Stimulated activated CD4-positive, alpha-beta T cell treated with anti-CD3 and anti-CD28 coated beads, Interleukin-15, amount 100 ng/mL, for 1 hour (primary cell): Measurements from ENCODE around the gene PRRC2C.
"Not testable (repeated sequence)": the region's sequence is repeated elsewhere in the genome, so short reads cannot be mapped to it uniquely, and the experiment has no call there.

Experiments used
- DNase-seq, 2 donors: peaks; one replicate each; pipeline ENCODE4 v3.0.0-alpha.2; 2020; ENCODE audit warnings: low read depth in 1 of 2, low spot score in 1 of 2

The PRRC2C gene

DNA sequence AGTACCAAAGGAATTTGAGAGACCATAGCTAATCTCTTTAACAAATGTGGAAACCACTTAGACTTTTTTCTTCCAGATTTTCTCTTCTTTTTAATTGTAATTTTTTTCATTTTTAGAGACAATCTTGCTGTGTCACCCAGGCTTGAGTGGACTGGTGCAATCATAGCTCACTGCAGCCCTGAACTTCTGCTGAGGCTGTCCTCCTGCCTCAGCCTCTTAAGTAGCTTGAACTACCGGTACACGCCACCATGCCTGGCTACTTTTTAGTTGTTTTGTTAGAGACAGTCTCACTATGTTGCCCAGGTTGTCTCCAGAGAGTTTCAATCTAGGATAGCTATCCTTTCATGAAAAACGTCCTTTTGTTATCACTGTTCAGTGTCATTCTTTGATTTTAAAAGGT lies 15.0 kb downstream of the PRRC2C start:
- no peak for DNase-seq

DNA sequence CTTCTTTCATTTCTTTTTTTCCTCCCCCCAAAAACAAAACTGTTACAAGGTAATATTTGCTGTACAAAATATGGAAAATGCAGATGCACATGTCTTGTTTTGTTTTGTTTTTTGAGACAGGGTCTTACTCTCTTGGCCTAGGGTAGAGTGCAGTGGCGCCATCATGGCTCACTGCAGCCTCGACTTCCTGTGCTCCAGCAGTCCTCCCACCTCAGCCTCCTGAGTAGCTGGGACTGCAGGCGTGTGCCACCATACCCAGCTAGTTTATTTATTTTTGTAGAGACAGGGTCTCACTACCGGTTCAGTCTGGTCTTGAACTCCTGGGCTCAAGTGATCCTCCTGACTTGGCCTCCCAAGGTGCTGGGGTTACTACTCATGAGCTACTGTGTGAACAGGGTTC lies 15.5 kb downstream of the PRRC2C start:
- DNase-seq, result no peak

DNA sequence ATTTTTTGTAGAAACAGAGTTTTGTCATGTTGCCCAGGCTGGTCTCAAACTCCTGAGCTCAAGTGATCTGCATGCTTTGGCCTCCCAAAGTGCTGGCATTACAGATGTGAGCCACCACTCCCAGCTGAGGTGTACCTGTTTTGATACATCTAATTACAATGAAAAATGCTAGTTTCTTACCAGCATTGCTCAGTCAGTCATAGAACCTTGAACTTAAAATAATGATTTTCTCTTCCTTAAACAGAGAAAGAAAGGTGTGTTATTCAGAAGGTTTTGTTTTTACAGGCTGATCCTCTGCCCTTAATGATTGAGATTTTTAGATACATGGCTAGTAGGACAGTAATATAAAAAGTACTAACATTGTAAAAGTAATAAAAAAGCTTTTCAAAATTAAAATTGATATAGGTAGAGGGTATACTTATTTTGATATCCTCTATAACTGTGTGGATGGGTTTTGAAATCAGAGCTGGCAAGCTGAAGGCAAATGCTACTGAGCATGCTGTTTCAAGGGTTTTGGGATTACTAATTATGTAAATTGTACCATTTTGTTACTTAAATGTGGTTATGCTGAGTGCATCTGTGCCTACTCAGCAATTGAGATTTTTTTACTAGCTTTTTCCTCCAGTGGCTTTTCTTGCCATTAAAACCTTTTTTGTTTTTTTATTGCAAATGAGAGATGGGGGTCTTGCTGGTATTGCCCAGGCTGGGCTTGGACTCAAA lies 16.1 kb downstream of the PRRC2C start:
- DNase-seq, result no peak

DNA sequence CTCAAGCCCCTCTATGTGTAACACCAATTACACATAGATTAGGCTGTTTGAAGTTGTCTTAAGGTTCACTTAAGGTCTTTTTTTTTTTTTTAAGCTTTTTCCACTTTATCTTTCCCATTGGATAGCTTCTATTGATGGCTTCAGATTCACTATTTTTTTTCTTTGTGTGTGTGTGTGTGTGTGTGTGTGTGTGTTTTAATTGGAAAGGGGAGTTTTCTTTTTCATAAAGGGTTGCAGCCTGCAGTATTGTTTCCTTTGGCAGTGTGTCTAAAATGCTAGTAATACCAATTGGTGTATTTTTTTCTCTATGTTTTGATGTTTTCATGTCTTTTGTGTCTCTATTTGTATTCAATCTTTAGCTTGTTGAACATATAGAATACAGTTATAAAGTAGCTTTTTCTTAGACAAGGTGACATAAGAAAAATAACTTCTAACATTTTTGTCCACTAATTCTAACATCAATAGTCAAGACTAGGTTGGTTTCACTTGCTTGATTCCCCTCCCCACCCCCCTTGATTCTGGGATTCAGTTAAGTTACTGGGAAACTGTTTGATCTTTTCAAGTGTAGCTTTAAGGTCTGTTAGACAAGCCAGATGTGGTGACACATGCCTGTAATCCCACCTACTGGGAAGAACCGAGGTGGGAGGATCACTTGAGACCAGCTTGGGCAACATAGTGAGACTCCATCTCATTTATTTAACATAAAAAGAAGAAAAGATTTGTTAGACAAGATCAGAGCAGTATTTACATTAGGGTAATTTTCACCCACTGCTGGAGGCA lies 21.4 kb downstream of the PRRC2C start:
- DNase-seq, result no peak

DNA sequence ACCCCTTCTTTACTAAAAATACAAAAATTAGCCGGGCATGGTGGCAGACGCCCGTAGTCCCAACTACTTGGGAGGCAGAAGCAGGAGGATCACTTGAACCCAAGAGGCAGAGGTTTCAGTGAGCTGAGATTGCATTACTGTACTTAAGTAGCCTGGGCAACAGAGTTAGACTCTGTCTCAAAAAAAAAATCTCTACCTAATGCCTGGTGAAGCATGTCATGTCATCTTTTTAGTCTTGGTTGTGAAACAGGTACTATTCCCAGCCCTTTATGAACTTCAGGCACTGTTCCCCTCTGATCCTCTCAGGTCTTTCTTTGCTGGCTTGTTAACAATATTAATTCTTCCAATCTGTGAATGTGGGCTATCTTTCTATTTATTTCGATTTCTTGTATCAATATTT lies 22.1 kb downstream of the PRRC2C start:
- no peak for DNase-seq

DNA sequence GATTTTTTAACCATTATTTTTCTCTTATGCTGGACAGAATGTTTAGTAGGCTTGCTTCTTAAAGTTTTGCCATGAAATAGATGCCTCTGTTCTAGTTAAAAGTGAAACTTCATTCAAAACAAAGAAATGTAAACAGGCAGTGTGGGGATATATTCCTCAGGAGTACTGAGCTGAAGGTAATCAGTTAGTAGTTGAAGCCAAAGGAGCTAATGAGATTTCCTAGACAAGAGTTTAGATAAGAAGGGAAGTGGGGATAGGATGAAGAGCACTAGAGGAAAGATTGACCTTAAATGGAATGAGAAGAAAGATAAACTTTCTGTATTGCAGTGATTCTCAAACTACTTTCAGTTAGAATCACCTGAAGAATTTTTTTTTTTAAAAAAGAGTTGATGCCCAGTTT lies 23.9 kb downstream of the PRRC2C start:
- DNase-seq, result no peak

DNA sequence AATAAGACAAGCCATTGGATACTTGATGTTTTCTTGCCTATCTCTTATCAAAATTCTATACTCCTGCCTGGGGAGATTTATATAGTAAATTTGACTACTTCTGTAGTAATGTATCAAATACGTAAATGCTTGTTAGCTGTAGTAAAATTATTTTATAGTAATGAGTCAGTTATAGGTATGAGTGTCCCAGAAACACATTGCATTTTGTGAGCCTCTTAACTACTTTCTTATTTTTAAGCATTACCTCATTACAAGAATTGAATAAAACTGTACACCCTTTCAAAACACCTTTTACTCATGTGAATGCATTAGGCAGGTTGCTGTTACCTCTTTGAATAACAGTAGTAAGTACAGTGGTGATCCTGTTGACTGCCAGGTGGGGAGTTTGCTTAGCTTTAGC lies 28.4 kb downstream of the PRRC2C start:
- DNase-seq, result no peak

DNA sequence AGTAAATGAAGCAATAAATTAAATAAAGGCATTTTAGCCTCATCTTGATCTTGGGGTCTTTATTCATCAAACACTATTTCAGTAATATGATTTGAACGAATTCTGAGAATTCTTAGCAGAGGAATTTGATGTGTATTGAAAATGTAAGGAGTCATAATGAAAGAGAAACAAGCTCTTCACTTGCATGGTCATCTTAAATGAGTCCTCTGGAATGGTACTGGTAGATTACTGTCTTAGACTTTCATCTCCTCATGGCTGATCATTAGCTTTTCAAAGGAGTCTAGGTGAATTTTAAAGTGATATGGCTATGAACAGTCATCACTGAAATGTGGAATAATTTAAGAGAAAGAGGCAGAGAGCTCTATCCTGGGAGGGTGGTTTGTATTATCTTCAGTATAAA lies 30.0 kb downstream of the PRRC2C start:
- DNase-seq, result no peak

DNA sequence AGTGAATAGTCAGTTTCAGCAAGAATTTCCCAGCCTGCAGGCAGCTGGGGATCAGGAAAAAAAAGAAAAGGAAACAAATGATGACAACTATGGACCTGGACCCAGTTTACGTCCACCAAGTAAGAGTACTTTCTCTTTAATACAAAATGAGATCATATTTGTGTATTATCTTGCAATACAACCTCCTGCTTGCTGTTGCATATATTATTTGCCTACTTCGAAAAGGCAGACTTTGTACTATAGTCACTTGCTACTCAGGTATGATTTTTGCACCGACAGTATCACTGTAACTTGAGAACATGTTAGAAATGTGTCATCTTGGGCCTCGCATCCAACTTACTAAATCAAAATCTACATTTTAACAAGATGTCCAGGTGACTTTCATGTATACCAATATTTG lies 30.4 kb downstream of the PRRC2C start:
- DNase-seq, result no peak

DNA sequence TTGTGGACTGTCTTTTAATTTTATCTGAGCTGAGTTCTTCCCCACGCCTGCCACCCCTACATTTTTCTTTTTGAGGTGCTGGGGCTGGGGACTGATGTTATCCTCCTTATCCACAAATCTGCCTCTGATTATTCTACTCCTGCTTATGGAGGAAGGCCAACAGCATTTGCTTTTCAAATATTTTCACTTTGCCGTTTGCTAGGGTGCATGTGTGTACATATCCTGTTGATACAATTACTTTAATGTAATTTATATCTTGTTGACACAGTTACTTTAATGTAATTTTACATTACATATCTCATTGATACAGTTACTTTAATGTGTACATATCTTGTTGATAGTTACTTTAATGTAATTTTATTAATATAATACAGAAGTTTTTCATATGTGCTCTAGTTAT lies 36.2 kb downstream of the PRRC2C start:
- no peak for DNase-seq

DNA sequence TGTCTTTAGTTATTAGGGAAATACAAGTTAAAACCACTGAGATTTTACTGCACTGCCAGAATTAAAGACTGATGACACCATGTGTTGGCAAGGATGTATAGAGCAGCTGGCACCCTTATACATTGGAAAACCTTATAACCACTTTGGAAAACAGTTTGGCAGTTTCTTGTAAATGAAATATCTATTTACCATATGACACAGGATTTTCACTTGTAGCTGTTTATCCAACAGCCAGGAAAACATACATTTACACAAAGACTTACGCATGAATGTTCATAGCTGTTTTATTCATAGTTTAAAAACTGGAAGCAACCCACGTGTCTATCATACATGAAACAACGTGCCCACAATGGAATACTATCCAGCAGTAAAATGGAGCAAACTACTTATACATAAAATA lies 45.3 kb downstream of the PRRC2C start:
- no peak for DNase-seq

DNA sequence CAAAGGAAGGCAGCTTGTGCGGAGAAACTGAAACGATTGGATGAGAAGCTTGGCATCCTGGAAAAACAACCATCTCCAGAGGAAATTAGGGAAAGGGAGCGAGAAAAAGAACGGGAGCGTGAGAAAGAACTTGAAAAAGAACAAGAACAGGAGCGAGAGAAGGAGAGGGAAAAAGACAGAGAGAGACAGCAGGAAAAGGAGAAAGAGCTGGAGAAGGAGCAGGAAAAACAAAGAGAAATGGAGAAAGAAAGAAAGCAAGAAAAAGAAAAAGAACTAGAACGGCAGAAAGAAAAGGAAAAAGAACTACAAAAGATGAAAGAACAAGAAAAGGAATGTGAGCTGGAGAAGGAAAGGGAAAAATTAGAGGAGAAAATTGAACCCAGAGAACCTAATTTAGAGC lies 47.2 kb downstream of the PRRC2C start:
- DNase-seq, result no peak

DNA sequence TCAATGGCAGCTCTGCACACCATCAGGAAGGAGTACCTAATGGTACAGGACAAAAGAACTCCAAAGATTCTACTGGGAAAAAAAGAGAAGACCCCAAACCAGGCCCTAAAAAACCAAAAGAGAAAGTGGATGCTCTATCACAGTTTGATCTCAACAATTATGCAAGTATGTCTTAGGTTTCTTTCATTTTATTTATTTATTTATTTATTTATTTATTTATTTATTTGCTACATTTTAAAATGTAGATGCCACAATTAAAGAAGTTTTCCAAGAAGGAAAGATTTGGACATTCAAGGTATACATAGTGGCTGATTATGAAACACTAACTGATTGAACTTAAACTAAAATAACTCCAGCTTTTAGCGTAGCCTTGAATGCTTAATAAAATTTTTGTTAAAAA lies 60.2 kb downstream of the PRRC2C start:
- DNase-seq, result no peak

DNA sequence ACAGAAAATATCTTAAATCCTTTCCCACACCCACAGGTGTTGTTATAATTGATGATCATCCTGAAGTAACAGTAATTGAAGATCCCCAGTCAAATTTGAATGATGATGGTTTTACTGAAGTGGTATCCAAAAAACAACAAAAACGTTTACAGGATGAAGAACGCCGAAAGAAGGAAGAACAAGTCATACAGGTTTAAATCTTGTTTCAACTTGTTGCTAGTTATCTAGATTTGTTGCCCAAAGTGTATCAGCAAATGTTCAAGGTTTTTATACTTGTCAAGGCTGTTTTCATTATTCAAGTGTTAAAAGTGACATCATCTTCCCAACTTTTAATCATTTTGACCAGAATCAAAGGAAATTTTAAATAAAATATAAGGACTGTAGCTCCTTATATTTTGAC lies 64.7 kb downstream of the PRRC2C start:
- DNase-seq, result no peak

DNA sequence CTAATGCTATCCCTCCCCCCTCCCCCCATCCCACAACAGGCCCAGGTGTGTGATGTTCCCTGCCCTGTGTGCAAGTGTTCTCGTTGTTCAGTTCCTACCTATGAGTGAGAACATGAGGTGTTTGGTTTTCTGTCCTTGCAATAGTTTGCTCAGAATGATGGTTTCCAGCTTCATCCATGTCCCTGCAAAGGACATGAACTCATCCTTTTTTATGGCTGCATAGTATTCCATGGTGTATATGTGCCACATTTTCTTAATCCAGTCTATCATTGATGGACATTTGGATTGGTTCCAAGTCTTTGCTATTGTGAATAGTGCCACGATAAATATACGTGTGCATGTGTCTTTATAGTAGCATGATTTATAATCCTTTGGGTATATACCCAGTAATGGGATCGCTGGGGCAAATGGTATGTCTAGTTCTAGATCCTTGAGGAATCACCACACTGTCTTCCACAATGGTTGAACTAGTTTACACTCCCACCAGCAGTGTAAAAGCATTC lies 65.3 kb downstream of the PRRC2C start:
- DNase-seq, result not testable (repeated sequence)

DNA sequence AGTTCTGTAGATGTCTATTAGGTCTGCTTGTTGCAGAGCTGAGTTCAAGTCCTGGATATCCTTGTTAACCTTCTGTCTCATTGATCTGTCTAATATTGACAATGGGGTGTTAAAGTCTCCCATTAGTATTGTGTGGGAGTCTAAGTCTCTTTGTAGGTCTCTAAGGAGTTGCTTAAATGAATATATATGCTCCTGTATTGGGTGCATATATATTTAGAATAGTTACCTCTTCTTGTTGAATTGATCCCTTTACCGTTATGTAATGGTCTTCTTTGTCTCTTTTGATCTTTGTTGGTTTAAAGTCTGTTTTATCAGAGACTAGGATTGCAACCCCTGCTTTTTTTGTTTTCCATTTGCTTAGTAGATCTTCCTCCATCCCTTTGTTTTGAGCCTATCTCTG lies 68.6 kb downstream of the PRRC2C start:
- not testable (repeated sequence) for DNase-seq

DNA sequence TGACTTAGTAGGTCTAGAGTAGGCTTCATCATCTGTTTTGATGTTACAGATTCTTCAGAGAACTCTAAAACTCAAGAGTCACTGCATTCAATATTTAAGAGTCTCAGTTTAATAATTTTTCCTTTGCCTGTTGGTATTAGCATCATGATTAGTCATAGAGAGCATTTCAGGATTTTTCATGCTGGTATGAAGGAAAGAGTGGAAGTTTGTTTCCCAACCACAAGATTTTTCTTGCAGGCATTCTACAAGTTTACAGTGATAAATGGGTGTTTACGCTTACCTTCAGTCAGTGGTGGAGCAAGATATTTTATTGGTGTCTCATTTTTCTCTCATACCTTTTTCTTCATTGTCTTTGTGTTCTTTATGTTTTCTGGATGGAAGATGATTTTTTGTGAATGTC lies 78.3 kb downstream of the PRRC2C start:
- DNase-seq, result no peak

DNA sequence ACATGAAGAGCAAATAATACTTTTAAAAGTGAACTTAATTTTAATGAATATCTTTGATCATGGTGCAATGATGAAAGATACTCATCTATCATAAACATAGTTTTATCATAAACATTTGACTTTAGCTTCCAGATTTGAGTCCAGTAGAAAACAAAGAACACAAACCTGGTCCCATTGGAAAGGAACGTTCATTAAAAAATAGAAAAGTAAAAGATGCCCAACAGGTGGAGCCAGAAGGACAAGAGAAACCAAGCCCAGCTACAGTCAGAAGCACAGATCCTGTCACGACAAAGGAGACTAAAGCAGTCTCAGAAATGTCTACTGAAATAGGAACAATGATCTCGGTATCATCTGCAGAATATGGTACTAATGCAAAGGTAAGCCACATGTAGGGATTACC lies 81.1 kb downstream of the PRRC2C start:
- no peak for DNase-seq

DNA sequence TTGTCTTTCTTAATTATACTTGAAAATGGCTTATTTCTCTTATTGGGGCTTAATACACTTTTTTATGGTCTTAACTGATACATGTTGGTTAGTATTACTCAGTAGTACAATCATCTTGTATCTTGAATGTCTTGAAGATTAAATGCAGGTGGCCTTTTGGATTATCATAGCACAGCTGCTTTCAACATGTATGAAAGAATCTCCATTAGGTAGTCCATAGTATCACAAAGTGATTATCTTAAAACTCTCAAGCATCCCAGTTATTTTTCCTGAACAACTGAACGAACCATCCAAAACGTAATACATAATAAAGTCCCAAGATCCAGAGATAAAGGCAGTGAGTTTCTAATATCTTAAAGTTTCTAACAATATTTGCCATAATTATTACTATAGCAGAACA lies 85.0 kb downstream of the PRRC2C start:
- no peak for DNase-seq

DNA sequence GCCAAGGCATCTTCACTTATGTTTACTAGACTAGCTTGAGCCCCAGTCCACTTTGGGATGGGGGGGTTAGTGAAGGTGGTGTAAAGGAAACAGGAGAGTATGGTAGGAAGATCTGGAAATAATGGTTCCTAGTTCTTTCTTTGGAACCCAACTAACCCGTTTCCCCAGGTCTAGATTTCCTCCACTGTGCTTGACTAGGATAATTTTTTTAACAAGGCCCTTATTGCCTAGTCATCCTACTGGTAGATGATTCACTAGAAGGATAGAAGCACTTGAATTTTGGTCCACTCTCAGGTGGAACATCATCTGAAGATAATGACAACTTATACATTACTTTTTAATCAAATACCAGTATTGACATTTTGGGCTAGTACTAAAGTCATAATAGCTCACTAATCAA lies 90.8 kb downstream of the PRRC2C start:
- DNase-seq, result no peak

DNA sequence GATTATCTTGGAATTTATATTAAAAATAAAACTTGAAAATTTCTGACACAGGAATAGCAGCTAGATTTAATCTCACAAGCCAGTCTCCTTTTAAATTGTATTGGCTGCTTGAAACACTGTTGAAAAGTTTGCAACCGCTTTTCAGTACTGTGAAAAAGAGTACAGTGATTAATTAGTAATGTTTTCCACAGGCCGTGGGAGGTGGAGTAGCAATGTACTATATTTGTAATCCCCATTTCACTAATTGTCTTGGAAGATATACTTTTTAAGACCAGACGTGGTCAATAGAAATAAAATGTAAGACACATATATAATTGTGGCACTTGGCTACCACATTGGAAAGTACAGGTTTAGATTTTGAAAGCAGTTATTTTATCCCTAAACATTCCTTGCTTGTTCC lies 95.9 kb downstream of the PRRC2C start:
- DNase-seq, result no peak

DNA sequence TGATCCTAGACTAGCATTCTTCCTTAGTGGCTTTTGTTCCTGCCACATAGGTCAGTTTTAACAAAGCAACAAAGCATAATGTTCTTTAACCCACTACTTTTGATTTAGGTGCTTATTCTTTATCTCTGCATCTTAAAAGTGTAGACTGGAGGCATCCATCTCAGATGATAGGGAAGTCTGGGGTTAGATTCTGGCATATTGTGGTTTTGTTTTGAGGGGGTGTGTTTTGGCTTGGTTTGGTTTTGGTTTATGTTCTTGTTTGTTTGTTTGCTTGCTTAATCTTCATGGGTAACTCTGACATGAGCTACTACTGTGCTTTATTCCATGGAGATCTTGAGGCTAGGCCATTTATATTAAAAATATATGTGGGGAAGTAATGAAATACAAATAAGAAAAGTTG lies 96.4 kb downstream of the PRRC2C start:
- no peak for DNase-seq

DNA sequence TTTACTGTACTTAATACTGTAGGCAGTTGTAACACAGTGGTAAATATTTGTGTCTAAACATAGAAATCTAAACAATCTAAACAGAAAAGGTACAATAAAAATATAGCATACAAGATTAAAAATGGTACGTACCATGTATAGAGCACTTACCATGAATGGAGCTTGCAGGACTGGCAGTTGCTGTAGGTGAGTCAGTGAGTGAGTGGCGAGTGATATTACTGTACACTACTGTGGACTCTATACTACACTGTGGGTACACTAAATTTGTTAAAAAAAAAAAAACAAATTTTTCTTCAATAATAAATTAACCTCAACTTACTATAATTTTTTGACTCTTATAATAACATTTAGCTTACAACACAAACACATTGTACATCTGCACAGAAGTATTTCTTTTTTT lies 97.3 kb downstream of the PRRC2C start:
- no peak for DNase-seq
